H54 (cell line): ENCODE data around the gene OR4F29.
"Not testable (repeated sequence)": the region's sequence is repeated elsewhere in the genome, so short reads cannot be mapped to it uniquely, and the experiment has no call there.

Source experiments
- DNase-seq: peaks from one replicate; pipeline ENCODE4 v3.0.0; 2011; ENCODE audit warnings: low spot score, mixed read lengths; ENCODE audit not compliant: insufficient read length
- FAIRE-seq: peaks from 3 replicates; lab custom pipeline; 2011; peaks lifted over from hg19 to GRCh38; lab: Jason Lieb, UNC

Gene OR4F29

GRCh38 chr1:451578-451977 lies at the start of gene OR4F29:
Gene OR4F29 (minus strand): TSS chr1:451678. CDS start chr1:451678, 0 bp downstream.
- FAIRE-seq, DNase-seq: not testable (repeated sequence)
